HEK293 (cell line): ENCODE data around the gene RAB24.
A peak's percentile ranks its signal among the peaks of the same experiment; 100 is the strongest.

Experiments used
- CTCF ChIA-PET: fragments of 350-600 bp; formaldehyde crosslinking; extraction: SDS; loops from one replicate; lab custom pipeline; 2021; ENCODE audit warnings: antibody characterized with exemption; lab: Yijun Ruan, JAX
- POLR2A ChIA-PET: fragments of 300-600 bp; formaldehyde crosslinking; extraction: SDS; loops from one replicate; lab custom pipeline; 2020; ENCODE audit warnings: antibody characterized with exemption, inconsistent platforms; lab: Yijun Ruan, JAX
- H3K27ac ChIP-seq: fragments of 200-500 bp; sonication (Bioruptor generic); 2 replicates; pipeline ENCODE4 v1.5.1; 2014; ENCODE audit warnings: low read depth, low read length, control low read depth, inconsistent platforms; ENCODE audit errors: extremely low read depth
- H3K36me3 ChIP-seq, 2 experiments: fragments of 200-500 bp in 1 of 2; sonication (Bioruptor generic) in 1 of 2; 1 replicate in 1 of 2; 2 replicates in 1 of 2; pipeline ENCODE4 v1.5.1; 2014 to 2017; ENCODE audit warnings: inconsistent platforms in 2 of 2, low read length in 2 of 2; ENCODE audit not compliant: control insufficient read depth in 2 of 2, insufficient read depth in 1 of 2
- H3K4me1 ChIP-seq: fragments of 200-500 bp; sonication (Bioruptor generic); 2 replicates; pipeline ENCODE4 v1.5.1; 2014; ENCODE audit warnings: mild to moderate bottlenecking, low read length, inconsistent platforms; ENCODE audit not compliant: control insufficient read depth, insufficient read depth
- H3K4me3 ChIP-seq: 2 replicates; pipeline ENCODE4 v1.5.1; 2011; ENCODE audit warnings: low read depth, mild to moderate bottlenecking, control low read depth, low read length, moderate library complexity
- H3K9me3 ChIP-seq: fragments of 200-500 bp; sonication (Bioruptor generic); 2 replicates; pipeline ENCODE4 v1.5.1; 2014; ENCODE audit warnings: low read depth, low read length, inconsistent platforms; ENCODE audit not compliant: control insufficient read depth, insufficient read depth
- ATF2 ChIP-seq: fragments of 450-650 bp; formaldehyde crosslinking; IDR thresholded peaks from 2 replicates; pipeline ENCODE4 v1.5.1; 2016; ENCODE audit warnings: missing biosample characterization, missing genetic modification characterization, low read depth
- BCL6B ChIP-seq: fragments of 450-650 bp; formaldehyde crosslinking; IDR thresholded peaks from 2 replicates; pipeline ENCODE4 v1.5.1; 2017; ENCODE audit warnings: missing biosample characterization, missing genetic modification characterization
- HOXA7 ChIP-seq: sonication (generic); formaldehyde crosslinking; IDR thresholded peaks from 2 replicates; pipeline ENCODE4 v1.8.1; 2022; ENCODE audit warnings: missing genetic modification reagents, borderline replicate concordance
- HOXD13 ChIP-seq: sonication (generic); formaldehyde crosslinking; IDR thresholded peaks from 2 replicates; pipeline ENCODE4 v1.8.0; 2022; ENCODE audit warnings: missing genetic modification reagents, borderline replicate concordance
- PRDM2 ChIP-seq: fragments of 450-650 bp; formaldehyde crosslinking; IDR thresholded peaks from 2 replicates; pipeline ENCODE4 v1.5.1; 2016; ENCODE audit warnings: missing biosample characterization, missing genetic modification characterization, borderline replicate concordance
- SALL2 ChIP-seq: fragments of 450-650 bp; formaldehyde crosslinking; IDR thresholded peaks from 2 replicates; pipeline ENCODE4 v1.5.0; 2017; ENCODE audit warnings: missing biosample characterization, mild to moderate bottlenecking, missing genetic modification characterization, borderline replicate concordance
- ZFP69B ChIP-seq: fragments of 450-650 bp; formaldehyde crosslinking; IDR thresholded peaks from 2 replicates; pipeline ENCODE4 v1.5.1; 2016; ENCODE audit warnings: missing biosample characterization, missing genetic modification characterization
- ZNF10 ChIP-seq: fragments of 450-650 bp; formaldehyde crosslinking; IDR thresholded peaks from 2 replicates; pipeline ENCODE4 v1.5.1; 2017; ENCODE audit warnings: missing biosample characterization, missing genetic modification characterization
- ZNF174 ChIP-seq: fragments of 450-650 bp; formaldehyde crosslinking; IDR thresholded peaks from 2 replicates; pipeline ENCODE4 v1.5.0; 2017; ENCODE audit warnings: missing biosample characterization, mild to moderate bottlenecking, missing genetic modification characterization
- ZNF24 ChIP-seq: fragments of 450-650 bp; formaldehyde crosslinking; IDR thresholded peaks from 2 replicates; pipeline ENCODE4 v1.5.1; 2016; ENCODE audit warnings: missing biosample characterization, missing genetic modification characterization
- ZNF404 ChIP-seq: fragments of 450-650 bp; formaldehyde crosslinking; IDR thresholded peaks from 2 replicates; pipeline ENCODE4 v1.5.1; 2017; ENCODE audit warnings: missing biosample characterization, missing genetic modification characterization

Gene RAB24

GRCh38 chr5:177334781-177335700 lies 31.5 kb upstream of the RAB24 start (continued):
- TF ChIP-seq HOXD13 (CRISPR knock-in tag), result no peak
- TF ChIP-seq PRDM2 (tag by site-specific recombination), result no peak
- TF ChIP-seq SALL2 (tag by site-specific recombination), result no peak

- TF ChIP-seq ATF2 (0 out of 2 replicates have a peak, but pooled peaks have one; percentile 45), BCL6B (no peak), HOXA7 (CRISPR knock-in tag) (no peak), ZNF174 (no peak)
- CTCF ChIA-PET, result interaction anchor here (0.6 to 1.4 kb wide), 2 partner anchors 15 to 198 kb away, joined by 3 to 8 read pairs; no protein-coding TSS in a partner anchor
- H3K4me3 ChIP-seq, result no peak overlapping the region
Measured at GRCh38 chr5:177334155-177334551, 30.6 kb upstream of the RAB24 start.

GRCh38 chr5:177333420-177334154 lies 30.1 kb upstream of the RAB24 start:
- CTCF ChIA-PET, result interaction anchor here (0.6 to 1.4 kb wide), 3 partner anchors 15 to 197 kb away, joined by 3 to 8 read pairs (median 3); no protein-coding TSS in a partner anchor
- peaks cover 8 to 92% of the 10 kb centered on the region in 2 experiments; a peak in 2 of 3 replicates for H3K36me3 ChIP-seq
- H3K27ac ChIP-seq, result no peak overlapping the region

More at GRCh38 chr5:177334155-177334551, 30.6 kb upstream of the RAB24 start:
- peaks cover 11 to 98% of the 10 kb centered on the region in 2 experiments; a peak in 2 of 3 replicates for H3K36me3 ChIP-seq
- POLR2A ChIA-PET, result interaction anchor here (1.7 kb wide), 1 partner anchor 17 kb away, joined by 7 read pairs; the partner anchor contains the start of gene LMAN2
- H3K4me1 ChIP-seq, result no peaks in the 10 kb centered on the region
- no peak overlapping the region for H3K27ac ChIP-seq
- H3K9me3 ChIP-seq, result no peaks in the 10 kb centered on the region

More at GRCh38 chr5:177333420-177334154, 30.1 kb upstream of the RAB24 start:
- TF ChIP-seq ZNF10 (tag by site-specific recombination) (peak; percentile 78), ZNF24 (tag by site-specific recombination) (no peak), ZFP69B (no peak), ZNF404 (tag by site-specific recombination) (no peak)
- Histone ChIP-seq H3K4me1 (no peaks in the 10 kb centered on the region), H3K4me3 (no peak overlapping the region), H3K9me3 (no peaks in the 10 kb centered on the region)
- POLR2A ChIA-PET, result interaction anchor here (1.7 kb wide), 1 partner anchor 17 kb away, joined by 7 read pairs; the partner anchor contains the start of gene LMAN2
